ENCODE results near the gene SLC2A10. TPM values are rescaled to one million over a fixed set of nuclear protein-coding genes. Genes with fewer than 3 reads are reported as not detected.
A peak's percentile ranks its signal among the peaks of the same experiment; 100 is the strongest.

The SLC2A10 gene
- total and polyA plus RNA-seq, 2 experiments from 2014 or later: 4.9 to 14.6 TPM

- DNase-seq (ENCODE audit: low spot score) (no peak), ATAC-seq (no peak)
- Histone ChIP-seq H4K20me1 (replicated peaks; ENCODE audit: insufficient read depth) (no peaks in the 10 kb centered on the region), H3K36me3 (ENCODE audit: insufficient read depth) (no peaks in the 10 kb centered on the region), H3K9me2 (ENCODE audit: insufficient read depth) (no peaks in the 10 kb centered on the region), H3K4me3 (no peak overlapping the region), H3F3A (replicated peaks; ENCODE audit: low read depth) (no peaks in the 10 kb centered on the region), H3K4me2 (no peak overlapping the region), H3K27me3 (ENCODE audit: insufficient read depth) (no peaks in the 10 kb centered on the region), H2AFZ (peak overlapping the region; percentile 90; the same call in 1 of the 2 replicates), H3K4me1 (ENCODE audit: insufficient read depth) (no peaks in the 10 kb centered on the region), H3K79me2 (replicated peaks; ENCODE audit: insufficient read depth) (no peaks in the 10 kb centered on the region), H3K27ac (ENCODE audit: low read depth) (no peak overlapping the region)
- no peaks in the 10 kb centered on the region for H3K27me3 Mint-ChIP-seq (ENCODE audit: insufficient read depth, low read depth, poor library complexity)
- no peak overlapping the region for H3K27ac Mint-ChIP-seq
- H3K4me1 Mint-ChIP-seq: peaks cover 9% of the 10 kb centered on the region; the same call in 2 of the 3 replicates
- H3K9me3 Mint-ChIP-seq: no peaks in the 10 kb centered on the region; the same call in 1 of the 3 replicates
- H3K36me3 Mint-ChIP-seq (ENCODE audit: low read depth): no peaks in the 10 kb centered on the region
- no peak for TF ChIP-seq REST (IDR thresholded peaks at IDR 0.05; ENCODE audit: unreplicated experiment)
- no peak for TF ChIP-seq CREB1 (CRISPR knock-in tag; IDR thresholded peaks at IDR 0.05; ENCODE audit: low read depth)
- no peak for TF ChIP-seq NANOG (IDR thresholded peaks at IDR 0.05; ENCODE audit: borderline replicate concordance)
- TF ChIP-seq ZNF114 (CRISPR knock-in tag; IDR thresholded peaks at IDR 0.05): no peak
- no peak for TF ChIP-seq EZH2 (IDR thresholded peaks at IDR 0.05; ENCODE audit: low read depth, unreplicated experiment)
- no peak for TF ChIP-seq ZNF331 (CRISPR knock-in tag; IDR thresholded peaks at IDR 0.05; ENCODE audit: low read depth)
- no peak for TF ChIP-seq STAT1 (IDR thresholded peaks at IDR 0.05; ENCODE audit: unreplicated experiment)
- TF ChIP-seq ETS1 (IDR thresholded peaks at IDR 0.05): no peak
- no peak for TF ChIP-seq ZNF462 (CRISPR knock-in tag; IDR thresholded peaks at IDR 0.05)
- H3K4me3 Mint-ChIP-seq: no peak overlapping the region
Observed at GRCh38 chr20:46742669-46743045, 33.2 kb downstream of the SLC2A10 start.

All from GM23338 (cell line).